ENCODE measurements around the gene BSND. TPM values are rescaled to one million over a fixed set of nuclear protein-coding genes. Genes with fewer than 3 reads are reported as not detected.

BSND gene
- total RNA-seq, 1 experiment from 2014 or later = 0.17 TPM

DNA sequence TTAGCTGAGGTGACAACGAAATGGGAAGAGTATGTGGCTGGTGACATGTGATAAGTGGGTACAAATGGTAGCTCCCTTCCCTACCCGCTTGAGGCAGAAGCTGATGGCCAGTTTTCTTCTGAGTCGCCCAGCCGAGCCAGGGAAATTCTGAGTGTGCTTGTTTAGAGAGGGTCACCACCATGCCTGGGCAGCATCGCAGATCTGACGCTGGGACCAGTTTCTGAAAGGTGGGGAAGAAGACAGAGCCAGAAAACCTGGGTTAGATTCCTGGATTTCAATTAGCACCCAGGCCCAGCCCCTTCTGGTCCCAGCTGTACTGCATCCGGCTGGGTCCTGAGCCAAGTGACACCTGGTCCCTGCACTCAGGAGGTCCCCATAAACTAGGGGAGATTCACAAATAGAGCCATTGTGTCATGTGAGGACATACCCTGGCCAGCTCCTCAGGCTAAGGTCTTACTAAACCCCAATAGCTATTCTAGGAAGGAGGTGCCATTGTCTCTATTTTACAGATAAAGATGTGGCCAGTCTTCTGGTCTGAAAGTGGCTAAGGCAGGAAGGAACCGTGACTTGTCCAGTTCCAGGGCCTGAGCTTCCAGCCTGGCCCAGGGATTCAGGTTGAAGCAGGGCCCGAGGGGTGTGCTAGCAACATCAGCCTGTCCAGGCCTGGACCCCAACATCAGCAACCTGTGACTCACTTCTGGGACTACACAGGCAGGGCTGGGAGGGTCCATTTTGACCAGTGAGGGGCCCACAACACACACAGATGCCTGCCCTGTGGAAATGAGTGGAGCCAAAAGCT is 20.0 kb upstream of the BSND start:
- Histone ChIP-seq H3K23ac (ENCODE audit: insufficient read length, low read depth, low read length) (no peak overlapping the region), H3K4ac (ENCODE audit: low read depth, low read length) (no peak overlapping the region), H2BK20ac (ENCODE audit: low read depth, low read length, poor library complexity, severe bottlenecking) (no peak overlapping the region), H2BK120ac (ENCODE audit: low read depth, low read length, poor library complexity, severe bottlenecking) (no peak overlapping the region), H3K23me2 (ENCODE audit: insufficient read length, low read depth, low read length, poor library complexity, severe bottlenecking) (peaks cover 11% of the 10 kb centered on the region), H3K79me1 (ENCODE audit: insufficient read depth, low read depth, low read length, poor library complexity, severe bottlenecking) (no peaks in the 10 kb centered on the region), H3K27me3 (ENCODE audit: insufficient read depth, low read length) (no peaks in the 10 kb centered on the region; the same call in 1 of the 2 replicates), H3K4me1 (ENCODE audit: insufficient read depth, low read length) (peaks cover 6% of the 10 kb centered on the region; the same call in 1 of the 2 replicates), H3K9ac (ENCODE audit: extremely low read depth, insufficient read length, low read length) (no peak overlapping the region), H3K14ac (ENCODE audit: insufficient read depth, low read length) (no peak overlapping the region), H3K79me2 (ENCODE audit: insufficient read depth, low read length) (no peaks in the 10 kb centered on the region), H2AFZ (ENCODE audit: low read length) (no peak overlapping the region), H2AK5ac (ENCODE audit: insufficient read length, low read length) (no peak overlapping the region), H3K27ac (ENCODE audit: insufficient read length, low read depth, low read length) (no peak overlapping the region), H3K56ac (ENCODE audit: insufficient read length, low read depth, low read length) (no peak overlapping the region), H3K4me2 (ENCODE audit: insufficient read depth, insufficient read length, low read length) (no peak overlapping the region), H4K91ac (ENCODE audit: insufficient read length, low read depth, low read length) (no peak overlapping the region), H3K9me3 (ENCODE audit: control insufficient read depth, low read depth, low read length) (no peaks in the 10 kb centered on the region), H3K18ac (ENCODE audit: insufficient read length, low read depth, low read length) (no peak overlapping the region), H2BK5ac (ENCODE audit: insufficient read length, low read length) (no peak overlapping the region), H4K8ac (replicated peaks; ENCODE audit: insufficient read length, low read depth, low read length) (no peak overlapping the region), H4K20me1 (ENCODE audit: control insufficient read depth, insufficient read depth, insufficient read length) (no peaks in the 10 kb centered on the region), H4K5ac (ENCODE audit: insufficient read length, low read depth, low read length) (no peak overlapping the region), H3T11ph (ENCODE audit: low read length) (no peak overlapping the region), H2BK15ac (ENCODE audit: low read depth, low read length) (no peak overlapping the region), H2BK12ac (ENCODE audit: insufficient read length, low read depth, low read length) (no peak overlapping the region)
- no peak for DNase-seq
- Mint-ChIP-seq H3K27ac (no peak overlapping the region), H3K4me1 (peaks cover 29 to 33% of the 10 kb centered on the region in 2 experiments), H3K9me3 (no peaks in the 10 kb centered on the region), H3K4me3 (no peak overlapping the region), H3K36me3 (ENCODE audit: insufficient read depth in 1 of 3, low read depth in 3 of 3) (no peaks in the 10 kb centered on the region; a peak in 1 of 7 replicates), H3K27me3 (ENCODE audit: low read depth) (peaks cover 40% of the 10 kb centered on the region)
- TF ChIP-seq, protein P1, sequence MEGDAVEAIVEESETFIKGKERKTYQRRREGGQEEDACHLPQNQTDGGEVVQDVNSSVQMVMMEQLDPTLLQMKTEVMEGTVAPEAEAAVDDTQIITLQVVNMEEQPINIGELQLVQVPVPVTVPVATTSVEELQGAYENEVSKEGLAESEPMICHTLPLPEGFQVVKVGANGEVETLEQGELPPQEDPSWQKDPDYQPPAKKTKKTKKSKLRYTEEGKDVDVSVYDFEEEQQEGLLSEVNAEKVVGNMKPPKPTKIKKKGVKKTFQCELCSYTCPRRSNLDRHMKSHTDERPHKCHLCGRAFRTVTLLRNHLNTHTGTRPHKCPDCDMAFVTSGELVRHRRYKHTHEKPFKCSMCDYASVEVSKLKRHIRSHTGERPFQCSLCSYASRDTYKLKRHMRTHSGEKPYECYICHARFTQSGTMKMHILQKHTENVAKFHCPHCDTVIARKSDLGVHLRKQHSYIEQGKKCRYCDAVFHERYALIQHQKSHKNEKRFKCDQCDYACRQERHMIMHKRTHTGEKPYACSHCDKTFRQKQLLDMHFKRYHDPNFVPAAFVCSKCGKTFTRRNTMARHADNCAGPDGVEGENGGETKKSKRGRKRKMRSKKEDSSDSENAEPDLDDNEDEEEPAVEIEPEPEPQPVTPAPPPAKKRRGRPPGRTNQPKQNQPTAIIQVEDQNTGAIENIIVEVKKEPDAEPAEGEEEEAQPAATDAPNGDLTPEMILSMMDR (conservative IDR thresholded peaks at IDR 0.05) = no peak
- no CpG with 5 or more reads among the region's 9 CpGs for WGBS (ENCODE audit: extremely low coverage, insufficient read length, low lambda C conversion rate)
